Measurements from ENCODE around the gene LSM4.
A peak's percentile ranks its signal among the peaks of the same experiment; 100 is the strongest.

LSM4 gene

GRCh38 chr19:18295034-18295451, 27.8 kb downstream of the LSM4 start:
- H3K9me3 ChIP-seq (ENCODE audit: control insufficient read depth, low read length): no peaks in the 10 kb centered on the region
- peaks cover 36% of the 10 kb centered on the region for H3K4me1 ChIP-seq (ENCODE audit: control insufficient read depth, insufficient read depth, low read length)
- H3K4me3 ChIP-seq (ENCODE audit: low read length): no peak overlapping the region
- no peaks in the 10 kb centered on the region for H3K36me3 ChIP-seq (ENCODE audit: control insufficient read depth, insufficient read depth, low read length)
- no peak overlapping the region for H3K9ac ChIP-seq (ENCODE audit: low read length)
- H3K27me3 ChIP-seq (ENCODE audit: control insufficient read depth, insufficient read depth, low read length): no peaks in the 10 kb centered on the region

- no peaks in the 10 kb centered on the region for H3K9me3 ChIP-seq (ENCODE audit: control insufficient read depth, low read length)
- no peaks in the 10 kb centered on the region for H3K27me3 ChIP-seq (ENCODE audit: control insufficient read depth, insufficient read depth, low read length)
- H3K4me1 ChIP-seq (ENCODE audit: control insufficient read depth, insufficient read depth, low read length): peaks cover 37% of the 10 kb centered on the region
- no peaks in the 10 kb centered on the region for H3K36me3 ChIP-seq (ENCODE audit: control insufficient read depth, insufficient read depth, low read length)
- no peak overlapping the region for H3K9ac ChIP-seq (ENCODE audit: low read length)
- no peak overlapping the region for H3K4me3 ChIP-seq (ENCODE audit: low read length)
Observed at GRCh38 chr19:18294467-18294864, 28.4 kb downstream of the LSM4 start.

GRCh38 chr19:18293642-18294466, 29.0 kb downstream of the LSM4 start:
- H3K9ac ChIP-seq (ENCODE audit: low read length): peak overlapping the region; percentile 96
- H3K4me3 ChIP-seq (ENCODE audit: low read length): no peak overlapping the region
- H3K27me3 ChIP-seq (ENCODE audit: control insufficient read depth, insufficient read depth, low read length): no peaks in the 10 kb centered on the region
- H3K4me1 ChIP-seq (ENCODE audit: control insufficient read depth, insufficient read depth, low read length): peaks cover 31% of the 10 kb centered on the region
- no peaks in the 10 kb centered on the region for H3K36me3 ChIP-seq (ENCODE audit: control insufficient read depth, insufficient read depth, low read length)
- no peaks in the 10 kb centered on the region for H3K9me3 ChIP-seq (ENCODE audit: control insufficient read depth, low read length)

- Histone ChIP-seq H3K36me3 (ENCODE audit: control insufficient read depth, insufficient read depth, low read length) (no peaks in the 10 kb centered on the region), H3K9ac (ENCODE audit: low read length) (peak overlapping the region; percentile 96), H3K4me1 (ENCODE audit: control insufficient read depth, insufficient read depth, low read length) (peaks cover 30% of the 10 kb centered on the region), H3K27me3 (ENCODE audit: control insufficient read depth, insufficient read depth, low read length) (no peaks in the 10 kb centered on the region), H3K4me3 (ENCODE audit: low read length) (peak overlapping the region; percentile 66), H3K9me3 (ENCODE audit: control insufficient read depth, low read length) (no peaks in the 10 kb centered on the region)
Observed at GRCh38 chr19:18292810-18293641, 29.9 kb downstream of the LSM4 start.

- Histone ChIP-seq H3K27me3 (ENCODE audit: control insufficient read depth, insufficient read depth, low read length) (no peaks in the 10 kb centered on the region), H3K4me1 (ENCODE audit: control insufficient read depth, insufficient read depth, low read length) (peaks cover 30% of the 10 kb centered on the region), H3K4me3 (ENCODE audit: low read length) (peak overlapping the region; percentile 66), H3K9ac (ENCODE audit: low read length) (peak overlapping the region; percentile 96), H3K36me3 (ENCODE audit: control insufficient read depth, insufficient read depth, low read length) (no peaks in the 10 kb centered on the region), H3K9me3 (ENCODE audit: control insufficient read depth, low read length) (no peaks in the 10 kb centered on the region)
Observed at GRCh38 chr19:18292462-18292809, 30.4 kb downstream of the LSM4 start.

- H3K36me3 ChIP-seq (ENCODE audit: control insufficient read depth, insufficient read depth, low read length): no peaks in the 10 kb centered on the region
- no peaks in the 10 kb centered on the region for H3K27me3 ChIP-seq (ENCODE audit: control insufficient read depth, insufficient read depth, low read length)
- peak overlapping the region; percentile 66 for H3K4me3 ChIP-seq (ENCODE audit: low read length)
- H3K9ac ChIP-seq (ENCODE audit: low read length): peak overlapping the region; percentile 96
- H3K9me3 ChIP-seq (ENCODE audit: control insufficient read depth, low read length): no peaks in the 10 kb centered on the region
- peaks cover 30% of the 10 kb centered on the region for H3K4me1 ChIP-seq (ENCODE audit: control insufficient read depth, insufficient read depth, low read length)
Observed at GRCh38 chr19:18291590-18292461, 31.1 kb downstream of the LSM4 start.

- Histone ChIP-seq H3K4me3 (ENCODE audit: low read length) (no peak overlapping the region), H3K9me3 (ENCODE audit: control insufficient read depth, low read length) (no peaks in the 10 kb centered on the region), H3K9ac (ENCODE audit: low read length) (peak overlapping the region; percentile 96), H3K36me3 (ENCODE audit: control insufficient read depth, insufficient read depth, low read length) (no peaks in the 10 kb centered on the region), H3K27me3 (ENCODE audit: control insufficient read depth, insufficient read depth, low read length) (no peaks in the 10 kb centered on the region), H3K4me1 (ENCODE audit: control insufficient read depth, insufficient read depth, low read length) (peaks cover 30% of the 10 kb centered on the region)
Observed at GRCh38 chr19:18291019-18291524, 31.8 kb downstream of the LSM4 start.

- no peak overlapping the region for H3K4me3 ChIP-seq (ENCODE audit: low read length)
- no peaks in the 10 kb centered on the region for H3K36me3 ChIP-seq (ENCODE audit: control insufficient read depth, insufficient read depth, low read length)
- no peak overlapping the region for H3K9ac ChIP-seq (ENCODE audit: low read length)
- H3K9me3 ChIP-seq (ENCODE audit: control insufficient read depth, low read length): no peaks in the 10 kb centered on the region
- peaks cover 30% of the 10 kb centered on the region for H3K4me1 ChIP-seq (ENCODE audit: control insufficient read depth, insufficient read depth, low read length)
- H3K27me3 ChIP-seq (ENCODE audit: control insufficient read depth, insufficient read depth, low read length): no peaks in the 10 kb centered on the region
Observed at GRCh38 chr19:18290302-18291018, 32.4 kb downstream of the LSM4 start.

- no peak overlapping the region for H3K9ac ChIP-seq (ENCODE audit: low read length)
- peaks cover 30% of the 10 kb centered on the region for H3K4me1 ChIP-seq (ENCODE audit: control insufficient read depth, insufficient read depth, low read length)
- H3K9me3 ChIP-seq (ENCODE audit: control insufficient read depth, low read length): no peaks in the 10 kb centered on the region
- H3K27me3 ChIP-seq (ENCODE audit: control insufficient read depth, insufficient read depth, low read length): no peaks in the 10 kb centered on the region
- H3K36me3 ChIP-seq (ENCODE audit: control insufficient read depth, insufficient read depth, low read length): no peaks in the 10 kb centered on the region
- no peak overlapping the region for H3K4me3 ChIP-seq (ENCODE audit: low read length)
Observed at GRCh38 chr19:18289471-18290301, 33.2 kb downstream of the LSM4 start.

GRCh38 chr19:18287836-18288772, 34.8 kb downstream of the LSM4 start:
- Histone ChIP-seq H3K36me3 (ENCODE audit: control insufficient read depth, insufficient read depth, low read length) (no peaks in the 10 kb centered on the region), H3K27me3 (ENCODE audit: control insufficient read depth, insufficient read depth, low read length) (no peaks in the 10 kb centered on the region), H3K9me3 (ENCODE audit: control insufficient read depth, low read length) (no peaks in the 10 kb centered on the region), H3K4me1 (ENCODE audit: control insufficient read depth, insufficient read depth, low read length) (peaks cover 27% of the 10 kb centered on the region), H3K9ac (ENCODE audit: low read length) (peak overlapping the region; percentile 29), H3K4me3 (ENCODE audit: low read length) (no peak overlapping the region)

Measured in mucosa of stomach (tissue), 1 donor.